ENCODE measurements around the gene DAPK1.
"Not testable (repeated sequence)": the region's sequence is repeated elsewhere in the genome, so short reads cannot be mapped to it uniquely, and the experiment has no call there.

Gene DAPK1

DNA sequence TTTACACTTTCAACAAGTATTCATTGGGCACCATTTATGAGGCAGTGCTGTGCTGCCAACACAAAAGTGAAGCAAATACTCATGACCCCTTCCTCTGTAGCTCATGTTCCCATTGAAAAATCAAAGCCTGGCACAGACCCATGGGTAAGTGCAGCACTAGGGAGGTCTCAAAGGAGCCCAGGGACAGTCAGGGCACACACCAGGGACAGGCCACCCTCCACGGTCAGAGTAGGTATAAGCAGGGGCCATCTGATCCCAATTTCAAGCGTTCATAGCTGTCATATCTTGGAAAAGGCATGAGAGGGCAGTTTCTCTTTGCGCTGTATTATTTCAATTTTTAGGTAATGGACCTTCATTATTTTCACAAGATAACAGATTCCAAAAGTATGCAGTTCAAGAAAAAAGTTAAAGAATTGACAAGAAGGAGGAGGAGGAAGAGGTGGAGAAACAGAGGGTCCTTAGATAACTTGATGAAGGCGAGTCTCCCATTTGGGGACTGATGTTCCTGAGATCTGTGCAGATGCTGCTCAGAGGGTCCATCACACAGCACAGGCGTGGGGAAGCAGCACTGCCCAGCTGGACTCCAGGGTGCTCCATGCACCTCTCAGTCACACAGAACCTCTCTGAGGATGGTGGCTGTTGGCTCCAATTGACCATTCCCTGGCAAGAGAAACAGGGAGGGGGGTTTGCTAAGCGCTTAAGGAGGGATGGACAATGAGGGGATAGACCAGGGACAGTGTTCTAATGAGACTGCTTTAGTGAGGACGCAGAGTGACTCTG is 235.8 kb downstream of the DAPK1 start:
- Histone ChIP-seq H3K27me3 (ENCODE audit: control insufficient read depth in 1 of 2, insufficient read depth in 2 of 2, low read length in 2 of 2) (no peaks in the 10 kb centered on the region), H3K36me3 (ENCODE audit: control insufficient read depth in 1 of 2, insufficient read depth in 2 of 2, low read length in 2 of 2) (peaks cover 0 to 4% of the 10 kb centered on the region in 2 donors), H3K4me3 (ENCODE audit: low read depth in 1 of 2, low read length in 2 of 2) (no peak overlapping the region), H3K9me3 (ENCODE audit: control insufficient read depth in 1 of 2, low read length in 2 of 2) (no peaks in the 10 kb centered on the region), H3K9ac (ENCODE audit: low read depth in 1 of 2, low read length in 2 of 2) (no peak overlapping the region), H3K27ac (ENCODE audit: low read depth, low read length) (no peak overlapping the region), H3K4me1 (ENCODE audit: control insufficient read depth in 1 of 2, insufficient read depth in 2 of 2, low read length in 2 of 2) (no peaks in the 10 kb centered on the region)

DNA sequence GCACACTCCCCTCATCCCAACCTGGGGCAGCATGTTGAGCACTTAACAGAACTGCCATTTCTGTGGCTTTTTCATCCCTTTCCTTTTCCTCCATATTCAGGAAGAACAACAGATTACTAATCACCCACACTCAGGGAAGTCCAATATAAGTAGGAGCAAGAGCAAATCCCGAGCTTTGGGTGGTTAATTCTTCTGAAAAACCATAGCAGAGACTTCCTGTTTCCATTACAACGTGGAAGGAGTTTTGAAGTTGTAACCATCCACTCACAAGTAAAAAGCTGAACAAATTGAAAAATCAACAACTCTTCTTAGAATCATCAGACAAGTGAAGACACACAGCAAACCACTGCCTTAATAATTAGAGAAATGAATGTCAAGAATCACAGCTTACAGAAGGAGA is 236.4 kb downstream of the DAPK1 start:
- no peak overlapping the region for H3K9ac ChIP-seq (ENCODE audit: low read depth in 1 of 2, low read length in 2 of 2)

GRCh38 chr9:87739546-87739945 is 241.9 kb downstream of the DAPK1 start:
- no peaks in the 10 kb centered on the region for H3K4me1 ChIP-seq (ENCODE audit: control insufficient read depth in 1 of 2, insufficient read depth in 2 of 2, low read length in 2 of 2)

More for the DNA sequence above, 236.4 kb downstream of the DAPK1 start:
- no peaks in the 10 kb centered on the region for H3K4me1 ChIP-seq (ENCODE audit: control insufficient read depth in 1 of 2, insufficient read depth in 2 of 2, low read length in 2 of 2)
- H3K27ac ChIP-seq (ENCODE audit: low read depth, low read length): no peak overlapping the region
- no peaks in the 10 kb centered on the region for H3K9me3 ChIP-seq (ENCODE audit: control insufficient read depth in 1 of 2, low read length in 2 of 2)
- no peaks in the 10 kb centered on the region for H3K27me3 ChIP-seq (ENCODE audit: control insufficient read depth in 1 of 2, insufficient read depth in 2 of 2, low read length in 2 of 2)
- H3K36me3 ChIP-seq (ENCODE audit: control insufficient read depth in 1 of 2, insufficient read depth in 2 of 2, low read length in 2 of 2): no peaks in the 10 kb centered on the region
- H3K4me3 ChIP-seq (ENCODE audit: low read depth in 1 of 2, low read length in 2 of 2): no peak overlapping the region

GRCh38 chr9:87740209-87740608 is 242.5 kb downstream of the DAPK1 start:
- H3K27me3 ChIP-seq (ENCODE audit: control insufficient read depth in 1 of 2, insufficient read depth in 2 of 2, low read length in 2 of 2): no peaks in the 10 kb centered on the region
- H3K27ac ChIP-seq (ENCODE audit: low read depth, low read length): no peak overlapping the region
- no peak overlapping the region for H3K9ac ChIP-seq (ENCODE audit: low read depth in 1 of 2, low read length in 2 of 2)
- no peaks in the 10 kb centered on the region for H3K36me3 ChIP-seq (ENCODE audit: control insufficient read depth in 1 of 2, insufficient read depth in 2 of 2, low read length in 2 of 2)
- H3K4me1 ChIP-seq (ENCODE audit: control insufficient read depth in 1 of 2, insufficient read depth in 2 of 2, low read length in 2 of 2): no peaks in the 10 kb centered on the region
- no peak overlapping the region for H3K4me3 ChIP-seq (ENCODE audit: low read depth in 1 of 2, low read length in 2 of 2)
- peaks cover 7 to 9% of the 10 kb centered on the region in 2 donors for H3K9me3 ChIP-seq (ENCODE audit: control insufficient read depth in 1 of 2, low read length in 2 of 2)

More at GRCh38 chr9:87739546-87739945, 241.9 kb downstream of the DAPK1 start:
- Histone ChIP-seq H3K9me3 (ENCODE audit: control insufficient read depth in 1 of 2, low read length in 2 of 2) (peaks cover 7 to 9% of the 10 kb centered on the region in 2 donors), H3K27me3 (ENCODE audit: control insufficient read depth in 1 of 2, insufficient read depth in 2 of 2, low read length in 2 of 2) (no peaks in the 10 kb centered on the region), H3K4me3 (ENCODE audit: low read depth in 1 of 2, low read length in 2 of 2) (no peak overlapping the region), H3K36me3 (ENCODE audit: control insufficient read depth in 1 of 2, insufficient read depth in 2 of 2, low read length in 2 of 2) (no peaks in the 10 kb centered on the region), H3K9ac (ENCODE audit: low read depth in 1 of 2, low read length in 2 of 2) (no peak overlapping the region), H3K27ac (ENCODE audit: low read depth, low read length) (no peak overlapping the region)

DNA sequence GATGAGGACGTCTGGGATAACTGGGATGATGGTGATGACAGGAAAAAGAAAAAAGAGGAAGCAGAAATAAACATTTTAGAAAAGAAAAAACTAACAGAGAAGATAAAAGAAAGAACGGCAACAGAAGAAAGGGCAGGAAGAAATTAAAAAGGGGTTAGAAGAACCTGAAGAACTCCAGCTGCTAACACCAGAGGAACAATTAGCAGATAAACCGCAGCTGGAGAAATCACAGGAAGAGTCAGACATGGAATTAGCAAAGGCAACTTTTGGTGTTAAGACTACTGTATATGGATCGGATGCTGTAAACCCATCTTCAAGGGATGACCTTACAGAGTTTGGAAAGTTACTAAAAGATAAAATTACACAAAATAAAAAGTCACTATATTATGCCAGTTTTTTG is 243.7 kb downstream of the DAPK1 start:
- H3K4me1 ChIP-seq (ENCODE audit: control insufficient read depth in 1 of 2, insufficient read depth in 2 of 2, low read length in 2 of 2): no peaks in the 10 kb centered on the region
- no peak overlapping the region for H3K4me3 ChIP-seq (ENCODE audit: low read depth in 1 of 2, low read length in 2 of 2)
- H3K27ac ChIP-seq (ENCODE audit: low read depth, low read length): no peak overlapping the region
- peaks cover 7 to 9% of the 10 kb centered on the region in 2 donors for H3K9me3 ChIP-seq (ENCODE audit: control insufficient read depth in 1 of 2, low read length in 2 of 2)
- H3K36me3 ChIP-seq (ENCODE audit: control insufficient read depth in 1 of 2, insufficient read depth in 2 of 2, low read length in 2 of 2): no peaks in the 10 kb centered on the region
- H3K27me3 ChIP-seq (ENCODE audit: control insufficient read depth in 1 of 2, insufficient read depth in 2 of 2, low read length in 2 of 2): no peaks in the 10 kb centered on the region
- no peak overlapping the region for H3K9ac ChIP-seq (ENCODE audit: low read depth in 1 of 2, low read length in 2 of 2)

DNA sequence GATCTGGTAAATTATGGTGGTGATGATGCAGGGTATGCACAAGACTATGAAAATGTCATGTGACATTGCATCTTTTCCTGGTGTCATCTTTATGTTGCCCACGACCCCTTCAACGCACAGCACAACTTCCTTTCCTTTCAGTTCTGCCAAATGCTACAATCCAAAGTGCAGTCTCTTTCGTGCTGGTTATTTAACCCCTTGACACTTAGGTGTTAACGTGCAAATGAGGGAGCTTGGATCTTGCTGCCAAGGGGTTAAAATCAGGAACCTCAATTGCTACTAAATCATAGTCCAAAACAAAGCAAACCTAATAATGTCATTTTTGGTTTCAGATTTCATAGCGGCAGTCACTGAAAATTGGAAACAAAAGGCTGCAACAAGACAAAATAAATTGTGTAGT is 244.2 kb downstream of the DAPK1 start:
- Histone ChIP-seq H3K36me3 (ENCODE audit: control insufficient read depth in 1 of 2, insufficient read depth in 2 of 2, low read length in 2 of 2) (no peaks in the 10 kb centered on the region), H3K9ac (ENCODE audit: low read depth in 1 of 2, low read length in 2 of 2) (no peak overlapping the region), H3K27ac (ENCODE audit: low read depth, low read length) (no peak overlapping the region), H3K4me1 (ENCODE audit: control insufficient read depth in 1 of 2, insufficient read depth in 2 of 2, low read length in 2 of 2) (no peaks in the 10 kb centered on the region), H3K27me3 (ENCODE audit: control insufficient read depth in 1 of 2, insufficient read depth in 2 of 2, low read length in 2 of 2) (no peaks in the 10 kb centered on the region), H3K9me3 (ENCODE audit: control insufficient read depth in 1 of 2, low read length in 2 of 2) (peaks cover 7 to 9% of the 10 kb centered on the region in 2 donors), H3K4me3 (ENCODE audit: low read depth in 1 of 2, low read length in 2 of 2) (no peak overlapping the region)

DNA sequence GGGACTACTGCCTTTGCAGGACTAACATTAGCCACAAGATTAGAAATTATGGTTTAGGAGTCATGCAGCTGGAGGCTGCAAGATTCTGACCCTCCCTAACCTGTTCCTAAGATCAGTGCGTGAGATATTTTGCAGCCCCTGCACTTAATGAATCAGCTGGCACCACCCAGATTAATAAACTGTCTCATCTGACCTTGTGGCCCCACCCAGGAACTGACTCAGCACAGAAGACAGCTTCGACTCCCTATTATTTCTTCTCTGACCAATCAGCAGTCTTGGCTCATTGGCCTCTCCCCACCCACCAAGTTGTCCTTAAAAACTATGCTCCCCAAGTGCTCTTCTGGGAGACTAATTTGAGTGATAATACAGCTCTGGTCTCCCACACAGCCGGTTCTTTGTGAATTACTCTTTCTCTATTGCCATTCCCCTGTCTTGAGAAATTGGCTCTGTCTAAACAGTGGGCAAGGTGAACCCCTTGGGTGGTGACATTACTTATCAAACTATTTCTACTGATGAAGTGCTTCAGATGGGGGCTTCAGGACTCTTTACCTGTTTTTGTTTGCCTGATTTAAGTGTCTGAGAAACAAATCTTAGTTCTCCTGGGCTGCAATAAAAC is 245.3 kb downstream of the DAPK1 start:
- Histone ChIP-seq H3K9ac (ENCODE audit: low read depth in 1 of 2, low read length in 2 of 2) (no peak overlapping the region), H3K36me3 (ENCODE audit: control insufficient read depth in 1 of 2, insufficient read depth in 2 of 2, low read length in 2 of 2) (no peaks in the 10 kb centered on the region), H3K27me3 (ENCODE audit: control insufficient read depth in 1 of 2, insufficient read depth in 2 of 2, low read length in 2 of 2) (peaks cover 0 to 3% of the 10 kb centered on the region in 2 donors), H3K4me1 (ENCODE audit: control insufficient read depth in 1 of 2, insufficient read depth in 2 of 2, low read length in 2 of 2) (no peaks in the 10 kb centered on the region), H3K9me3 (ENCODE audit: control insufficient read depth in 1 of 2, low read length in 2 of 2) (peaks cover 7 to 9% of the 10 kb centered on the region in 2 donors), H3K4me3 (ENCODE audit: low read depth in 1 of 2, low read length in 2 of 2) (no peak overlapping the region), H3K27ac (ENCODE audit: low read depth, low read length) (no peak overlapping the region)

GRCh38 chr9:87744247-87744646 is 246.6 kb downstream of the DAPK1 start:
- not testable (repeated sequence) for H3K27me3 ChIP-seq (ENCODE audit: control insufficient read depth in 1 of 2, insufficient read depth in 2 of 2, low read length in 2 of 2); H3K27ac ChIP-seq (ENCODE audit: low read depth, low read length); H3K9ac ChIP-seq (ENCODE audit: low read depth in 1 of 2, low read length in 2 of 2); H3K4me3 ChIP-seq (ENCODE audit: low read depth in 1 of 2, low read length in 2 of 2); H3K9me3 ChIP-seq (ENCODE audit: control insufficient read depth in 1 of 2, low read length in 2 of 2); H3K36me3 ChIP-seq (ENCODE audit: control insufficient read depth in 1 of 2, insufficient read depth in 2 of 2, low read length in 2 of 2); H3K4me1 ChIP-seq (ENCODE audit: control insufficient read depth in 1 of 2, insufficient read depth in 2 of 2, low read length in 2 of 2)

DNA sequence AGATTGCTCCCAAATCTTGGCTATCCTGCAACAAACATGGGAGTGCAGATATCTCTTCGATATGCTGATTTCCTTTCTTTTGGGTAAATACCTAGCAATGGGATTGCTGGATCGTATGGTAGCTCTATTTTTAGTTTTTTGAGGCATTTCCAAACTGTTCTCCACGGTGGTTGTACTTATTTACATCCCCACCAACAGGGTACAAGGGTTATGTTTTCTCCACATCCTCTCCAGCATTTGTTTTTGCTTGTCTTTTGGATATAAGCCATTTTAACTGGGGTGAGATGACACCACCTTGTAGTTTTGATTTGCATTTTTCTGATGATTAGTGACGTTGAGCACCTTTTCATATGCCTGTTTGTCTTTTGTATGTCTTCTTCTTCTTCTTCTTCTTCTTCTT is 248.5 kb downstream of the DAPK1 start:
- Histone ChIP-seq H3K9ac (ENCODE audit: low read depth in 1 of 2, low read length in 2 of 2) (no peak overlapping the region), H3K36me3 (ENCODE audit: control insufficient read depth in 1 of 2, insufficient read depth in 2 of 2, low read length in 2 of 2) (no peaks in the 10 kb centered on the region), H3K27me3 (ENCODE audit: control insufficient read depth in 1 of 2, insufficient read depth in 2 of 2, low read length in 2 of 2) (peaks cover 0 to 3% of the 10 kb centered on the region in 2 donors), H3K4me3 (ENCODE audit: low read depth in 1 of 2, low read length in 2 of 2) (no peak overlapping the region), H3K9me3 (ENCODE audit: control insufficient read depth in 1 of 2, low read length in 2 of 2) (peaks cover 7 to 9% of the 10 kb centered on the region in 2 donors), H3K27ac (ENCODE audit: low read depth, low read length) (no peak overlapping the region), H3K4me1 (ENCODE audit: control insufficient read depth in 1 of 2, insufficient read depth in 2 of 2, low read length in 2 of 2) (no peaks in the 10 kb centered on the region)

DNA sequence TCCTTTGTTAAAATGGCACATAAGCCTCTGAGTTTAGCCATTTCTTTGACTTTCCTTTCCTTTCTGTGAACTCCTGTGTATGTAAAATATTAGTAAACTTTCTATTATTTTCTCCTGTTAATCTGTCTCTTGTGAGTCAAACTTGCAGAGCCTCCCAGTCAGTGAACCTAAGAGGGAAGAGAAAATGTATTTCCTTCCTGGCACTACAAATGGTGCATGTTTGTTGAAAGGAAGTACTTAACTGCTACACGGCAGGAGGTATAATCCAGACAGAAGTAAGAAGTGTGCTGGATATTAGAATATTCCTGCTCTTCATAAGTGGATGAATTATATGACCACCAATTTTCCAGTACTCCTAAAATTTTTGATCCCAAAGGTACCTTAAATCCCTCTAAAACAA is 251.2 kb downstream of the DAPK1 start:
- peaks cover 2 to 5% of the 10 kb centered on the region in 2 donors for H3K9me3 ChIP-seq (ENCODE audit: control insufficient read depth in 1 of 2, low read length in 2 of 2)
- no peaks in the 10 kb centered on the region for H3K4me1 ChIP-seq (ENCODE audit: control insufficient read depth in 1 of 2, insufficient read depth in 2 of 2, low read length in 2 of 2)
- H3K36me3 ChIP-seq (ENCODE audit: control insufficient read depth in 1 of 2, insufficient read depth in 2 of 2, low read length in 2 of 2): no peaks in the 10 kb centered on the region
- peaks cover 0 to 3% of the 10 kb centered on the region in 2 donors for H3K27me3 ChIP-seq (ENCODE audit: control insufficient read depth in 1 of 2, insufficient read depth in 2 of 2, low read length in 2 of 2)
- H3K27ac ChIP-seq (ENCODE audit: low read depth, low read length): no peak overlapping the region
- no peak overlapping the region for H3K9ac ChIP-seq (ENCODE audit: low read depth in 1 of 2, low read length in 2 of 2)
- no peak overlapping the region for H3K4me3 ChIP-seq (ENCODE audit: low read depth in 1 of 2, low read length in 2 of 2)
